HG03139 (cell line): ENCODE data around the gene CPSF4L.
"Not testable (repeated sequence)": the region's sequence is repeated elsewhere in the genome, so short reads cannot be mapped to it uniquely, and the experiment has no call there.

Experiments used
- ATAC-seq: cut with Tn5 transposase; IDR thresholded peaks from one replicate; pipeline ENCODE4 v1.9.1; 2021; ENCODE audit not compliant: unreplicated experiment

The CPSF4L gene

DNA sequence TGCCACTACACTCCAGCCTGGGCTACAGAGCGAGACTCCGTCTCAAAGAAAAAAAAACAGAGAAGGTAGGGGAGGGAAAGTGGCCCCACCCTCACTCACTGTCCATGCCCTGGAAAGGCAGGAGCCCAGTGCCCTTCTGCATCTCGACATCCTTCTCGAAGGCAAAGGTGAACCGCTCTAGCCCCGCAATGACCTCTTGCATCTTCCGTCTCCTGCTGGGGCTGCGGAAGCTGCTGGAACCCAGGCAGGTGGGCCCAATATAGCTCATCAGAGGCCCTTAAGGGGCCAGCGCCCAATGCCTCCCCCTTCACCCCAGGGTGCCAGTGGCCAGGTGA, at the start of gene CPSF4L:
TSS of gene CPSF4L (minus strand) at position 264 of the 335 bp plus-strand sequence. CDS start at position 202, 62 bp downstream.
- no peak for ATAC-seq

DNA sequence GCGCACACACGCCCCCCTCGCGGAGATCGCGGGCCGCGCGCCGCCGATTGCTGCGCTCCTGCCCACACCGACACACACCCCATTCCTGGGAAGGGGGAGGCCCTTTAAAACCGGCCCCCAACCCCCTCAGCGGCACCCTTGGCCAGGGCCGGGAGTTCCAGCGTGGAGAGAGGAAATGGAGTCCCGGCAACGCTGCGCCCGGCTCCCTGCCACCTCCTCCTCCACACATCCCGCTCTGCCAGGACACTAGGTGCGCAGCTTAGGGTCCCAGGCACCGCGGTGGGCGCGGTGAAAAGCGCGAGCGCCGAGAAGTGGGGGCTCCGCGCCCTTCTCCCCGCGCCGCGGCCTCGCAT, 49.7 kb upstream of the CPSF4L start:
- peak; percentile 4 for ATAC-seq

GRCh38 chr17:73309727-73310596, 48.3 kb upstream of the CPSF4L start:
- no peak for ATAC-seq

GRCh38 chr17:73308959-73309358, 47.3 kb upstream of the CPSF4L start:
- not testable (repeated sequence) for ATAC-seq

- ATAC-seq = no peak
These were observed 46.5 kb upstream of the CPSF4L start for GRCh38 chr17:73308017-73308823.

DNA sequence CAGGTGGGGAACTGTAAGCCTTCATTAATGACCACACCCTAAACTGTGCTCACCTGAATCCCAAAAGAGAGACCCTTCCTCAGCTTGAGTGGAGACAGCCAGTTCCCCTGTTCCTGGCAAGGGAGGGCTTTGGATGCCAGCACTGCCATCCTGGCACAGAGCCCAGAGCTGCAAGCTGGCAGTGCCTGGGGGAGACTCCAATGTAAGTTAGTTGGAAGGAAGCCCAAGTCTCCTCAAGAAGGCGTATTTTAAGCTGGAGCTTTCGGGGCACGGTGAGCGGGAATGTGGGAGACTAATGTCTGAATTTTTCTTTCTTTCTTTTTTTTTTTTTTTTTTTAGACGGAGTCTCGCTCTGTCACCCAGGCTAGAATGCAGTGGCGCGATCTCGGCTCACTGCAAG, 45.5 kb upstream of the CPSF4L start:
- no peak for ATAC-seq

DNA sequence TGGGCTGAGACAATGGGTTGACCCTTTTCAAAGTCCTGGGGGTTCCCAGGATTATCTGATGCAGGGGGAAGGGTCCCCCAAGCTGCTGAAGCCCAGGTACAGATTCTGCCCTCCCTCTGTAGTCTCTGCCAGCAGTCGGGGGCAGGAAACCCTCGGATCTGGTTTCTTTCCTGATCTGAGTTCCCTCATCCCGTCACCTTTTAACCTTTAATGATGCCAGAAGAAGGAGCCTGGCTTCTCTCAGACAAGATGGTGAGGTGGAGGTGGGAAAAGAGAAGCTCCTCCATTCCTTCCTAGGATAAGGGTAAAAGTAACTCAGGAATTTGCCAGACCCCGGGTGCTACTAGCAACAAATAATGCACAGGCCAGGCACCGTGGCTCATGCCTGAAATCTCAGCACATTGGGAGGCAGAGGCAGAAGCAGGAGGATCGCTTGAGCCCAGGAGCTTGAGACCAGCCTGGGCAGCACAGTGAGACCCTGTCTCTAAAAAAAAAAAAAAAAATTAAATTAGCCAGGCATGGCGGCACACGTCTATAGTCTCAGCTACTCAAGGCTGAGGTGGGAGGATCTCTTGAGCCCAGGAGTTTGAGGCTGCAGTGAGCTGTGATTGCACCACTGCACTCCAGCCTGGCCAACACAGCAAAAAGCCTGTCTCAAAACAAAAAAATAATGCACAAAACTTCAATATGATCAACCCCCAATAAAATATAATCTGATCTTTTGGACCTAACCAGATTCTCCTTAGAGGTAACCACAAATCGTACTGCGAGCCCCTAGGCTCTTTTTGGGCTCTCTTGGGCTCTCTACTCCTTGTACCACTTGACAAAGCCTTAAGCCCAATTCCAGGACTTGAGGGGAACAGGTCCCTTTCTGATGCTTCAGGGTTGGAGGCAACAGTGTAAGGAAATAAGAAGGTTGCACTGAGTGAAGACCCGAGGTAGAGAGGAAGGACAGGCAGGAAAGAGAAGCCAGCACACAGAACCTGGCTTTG, 44.5 kb upstream of the CPSF4L start:
- no peak for ATAC-seq

DNA sequence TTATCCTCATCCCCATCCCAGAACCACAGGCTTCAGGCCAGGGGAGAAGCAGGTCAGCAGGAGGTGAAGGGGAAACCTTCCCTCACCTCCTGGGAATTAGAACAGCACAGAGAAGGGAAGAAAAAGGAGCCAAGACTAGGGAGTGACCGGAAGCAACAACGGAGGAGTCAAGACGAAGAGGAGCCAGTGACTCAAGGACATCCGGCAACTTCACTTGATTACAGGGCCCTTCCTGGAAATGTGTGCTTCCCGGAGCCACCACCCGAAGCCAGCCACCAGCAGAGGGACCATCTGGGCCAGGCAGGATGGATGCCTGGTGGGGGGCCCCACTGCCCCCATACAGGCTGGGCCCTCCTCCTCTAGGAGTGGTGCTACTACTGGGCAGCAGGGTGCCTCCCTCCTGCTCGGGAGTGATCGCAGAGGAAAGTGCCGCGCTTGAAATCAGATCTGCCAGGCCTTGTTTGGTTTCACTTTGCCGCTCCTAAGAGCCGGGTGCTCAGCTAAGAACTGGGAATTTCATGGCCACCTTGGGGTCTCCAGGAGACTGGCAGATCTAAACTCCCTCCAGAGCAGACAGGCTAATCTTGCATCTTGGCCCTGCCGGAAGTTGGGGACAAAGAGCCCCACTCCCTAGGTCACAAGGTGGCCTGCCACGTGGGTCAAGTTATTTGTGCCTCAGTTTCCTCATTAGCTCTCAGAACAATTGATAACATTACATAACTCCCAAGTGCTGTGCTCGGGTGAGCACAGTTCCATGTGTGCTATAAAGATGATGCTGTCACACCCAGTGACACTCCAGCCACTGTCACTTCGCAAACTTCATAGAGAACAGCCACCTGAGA, 43.5 kb upstream of the CPSF4L start:
- no peak for ATAC-seq

DNA sequence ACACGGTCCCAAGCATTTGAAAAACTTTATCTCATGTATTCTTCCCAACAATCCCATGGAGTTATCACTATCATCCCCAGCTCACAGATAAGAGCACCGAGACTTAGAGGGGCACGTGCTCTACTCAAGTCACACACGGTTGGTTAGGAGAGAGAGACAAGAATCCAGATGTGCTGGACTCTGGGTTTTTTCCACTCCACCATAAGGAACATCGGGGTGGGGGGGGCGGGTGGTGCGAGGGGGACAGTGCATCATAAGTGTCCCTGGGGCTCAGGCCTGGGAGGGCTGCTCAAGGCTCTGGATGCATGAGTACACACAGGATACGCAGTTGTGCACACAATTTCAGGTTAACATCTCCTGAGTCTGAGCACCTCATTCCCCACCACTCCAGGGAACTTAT, 42.8 kb upstream of the CPSF4L start:
- no peak for ATAC-seq

DNA sequence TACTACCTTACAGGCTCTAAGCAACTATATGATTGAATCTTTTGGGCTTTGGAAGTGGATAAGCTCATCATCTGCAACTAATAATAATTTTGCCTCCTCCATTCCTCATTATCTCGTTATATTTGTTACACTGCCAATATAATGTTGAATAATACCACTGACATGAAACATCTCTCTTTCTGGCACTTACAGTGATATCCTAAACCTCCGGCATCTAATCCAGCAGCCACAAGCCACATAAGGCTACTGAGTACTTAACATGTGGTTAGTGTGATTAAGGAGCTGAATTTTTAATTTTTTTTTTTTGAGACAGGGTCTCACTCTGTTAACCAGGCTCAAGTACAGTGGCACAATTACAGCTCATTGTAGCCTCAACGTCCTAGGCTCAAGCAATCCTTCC, 40.5 kb upstream of the CPSF4L start:
- ATAC-seq = no peak

- no peak for ATAC-seq
These were observed 39.7 kb upstream of the CPSF4L start for GRCh38 chr17:73301369-73301768.

- no peak for ATAC-seq
These were observed 38.7 kb upstream of the CPSF4L start for GRCh38 chr17:73300392-73300791.

- no peak for ATAC-seq
These were observed 36.5 kb upstream of the CPSF4L start for GRCh38 chr17:73297934-73298861.

DNA sequence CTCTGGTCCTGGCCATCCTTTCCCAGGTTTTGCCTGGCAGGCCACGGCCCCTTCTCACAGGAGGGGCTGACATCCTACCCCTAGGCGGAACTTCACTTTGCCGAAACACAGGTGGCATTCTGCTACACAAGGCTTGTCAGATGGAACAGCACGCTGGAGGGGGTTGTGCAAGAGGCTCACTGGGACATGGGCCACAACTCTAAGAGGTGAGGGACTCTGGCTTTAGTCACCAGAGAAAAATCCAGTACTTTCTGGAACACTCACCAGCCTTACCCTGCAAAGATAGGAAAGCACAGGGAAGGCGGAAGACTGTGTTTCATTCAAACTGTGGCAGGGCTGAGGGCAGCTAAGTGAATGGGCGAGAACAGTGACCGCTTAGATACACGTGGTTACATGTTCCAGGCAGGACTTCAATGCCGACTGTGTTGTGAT, 31.8 kb upstream of the CPSF4L start:
- no peak for ATAC-seq

- ATAC-seq = no peak
These were observed 31.4 kb upstream of the CPSF4L start for GRCh38 chr17:73293031-73293430.

- ATAC-seq = no peak
These were observed 30.4 kb upstream of the CPSF4L start for GRCh38 chr17:73292031-73292531.

- peak; percentile 84 for ATAC-seq
These were observed 29.7 kb upstream of the CPSF4L start for GRCh38 chr17:73291260-73291801.

- peak; percentile 37 for ATAC-seq
These were observed 28.9 kb upstream of the CPSF4L start for GRCh38 chr17:73290399-73291259.
